Skeletal muscle tissue (tissue), 4 donors: Measurements from ENCODE around the gene RITA1. TPM values are rescaled to one million over a fixed set of nuclear protein-coding genes. Genes with fewer than 3 reads are reported as not detected.

Experiments used
- H3K27ac ChIP-seq: one replicate; pipeline ENCODE4 v1.7.0; 2013; ENCODE audit warnings: mild to moderate bottlenecking, low read depth, low read length, inconsistent platforms
- H3K27me3 ChIP-seq, 3 donors: one replicate each; pipeline ENCODE4 v1.7.0; 2013; ENCODE audit warnings: low read length in 3 of 3; ENCODE audit not compliant: control insufficient read depth in 3 of 3, insufficient read depth in 3 of 3
- H3K36me3 ChIP-seq, 3 donors: one replicate each; pipeline ENCODE4 v1.7.0; 2013; ENCODE audit warnings: low read length in 3 of 3; ENCODE audit not compliant: control insufficient read depth in 3 of 3, insufficient read depth in 3 of 3
- H3K4me1 ChIP-seq, 3 donors: one replicate each; pipeline ENCODE4 v1.7.0; 2013; ENCODE audit warnings: low read length in 3 of 3, mild to moderate bottlenecking in 3 of 3; ENCODE audit not compliant: control insufficient read depth in 3 of 3, insufficient read depth in 3 of 3
- H3K4me3 ChIP-seq, 3 donors: one replicate each; pipeline ENCODE4 v1.7.0; 2013; ENCODE audit warnings: low read length in 3 of 3
- H3K9ac ChIP-seq, 3 donors: one replicate each; pipeline ENCODE4 v1.7.0; 2013; ENCODE audit warnings: low read length in 3 of 3, mild to moderate bottlenecking in 3 of 3, moderate library complexity in 2 of 3, low read depth in 1 of 3
- H3K9me3 ChIP-seq, 3 donors: one replicate each; pipeline ENCODE4 v1.7.0; 2013; ENCODE audit warnings: low read length in 3 of 3; ENCODE audit not compliant: control insufficient read depth in 3 of 3
- total RNA-seq: library from RNA; depleted of rRNA; stranded (reverse); fragments of >200 nt; gene quantifications from one replicate; pipeline ENCODE4 v1.2.3, GENCODE V29; 2014
- donor health status: Osteomylitis.

Gene RITA1
- total RNA-seq, 1 donor from 2014 or later, result 10.4 TPM

DNA sequence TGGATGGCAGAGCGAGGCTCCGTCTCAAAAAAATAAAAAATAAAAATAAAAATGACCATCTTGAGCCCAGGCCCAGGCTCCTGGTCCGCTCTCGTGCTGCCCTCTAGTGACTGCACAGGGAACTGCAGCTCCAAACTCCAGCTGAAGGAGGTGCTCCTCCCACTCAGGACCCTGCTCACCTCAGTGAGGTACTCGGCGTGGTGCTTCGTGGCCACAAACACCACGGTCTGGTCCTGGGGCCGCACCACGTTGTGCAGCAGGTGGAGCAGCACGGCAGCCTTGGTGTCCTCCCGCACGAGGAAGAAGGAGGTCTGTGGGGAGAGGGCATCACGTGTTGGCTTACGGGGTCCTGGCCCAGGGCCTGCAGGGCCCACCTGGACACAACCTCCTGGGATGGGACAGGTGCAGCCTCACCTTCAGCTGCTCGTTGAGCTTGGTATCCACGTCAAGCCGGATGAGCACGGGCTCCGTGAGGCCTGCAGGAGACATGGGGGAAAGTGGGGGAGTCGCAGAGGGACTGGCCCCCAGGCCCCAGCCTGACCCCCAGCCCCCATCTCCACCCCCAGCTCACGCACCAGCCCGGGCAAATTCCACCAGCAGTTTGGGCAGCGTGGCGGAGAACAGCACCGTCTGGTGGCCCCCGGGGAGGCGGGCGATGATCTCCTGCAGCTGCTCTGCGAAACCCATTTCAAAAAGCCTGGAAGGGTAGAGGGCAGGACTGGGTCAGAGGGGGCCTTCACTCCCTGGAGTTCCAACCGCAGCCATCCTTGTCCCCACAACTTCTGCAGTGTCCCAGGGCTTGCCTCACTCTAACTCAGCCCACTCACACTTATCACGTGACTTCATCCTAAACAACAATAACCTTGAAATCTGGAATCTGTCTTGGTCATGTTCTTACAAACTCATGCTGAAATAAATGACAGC, 10.8 kb upstream of the RITA1 start:
- no peaks in the 10 kb centered on the region for H3K4me1 ChIP-seq
- peaks cover 0 to 4% (median 0%) of the 10 kb centered on the region in 3 donors for H3K9me3 ChIP-seq
- H3K27ac ChIP-seq, result no peak overlapping the region
- peaks cover 79 to 83% (median 80%) of the 10 kb centered on the region in 3 donors for H3K36me3 ChIP-seq
- no peak overlapping the region for H3K9ac ChIP-seq
- H3K27me3 ChIP-seq, result no peaks in the 10 kb centered on the region
- H3K4me3 ChIP-seq, result no peak overlapping the region

GRCh38 chr12:113179023-113179422, 6.5 kb upstream of the RITA1 start:
- Histone ChIP-seq H3K9me3 (peaks cover 0 to 4% (median 0%) of the 10 kb centered on the region in 3 donors), H3K27ac (no peak overlapping the region), H3K4me1 (peaks cover 0 to 18% (median 0%) of the 10 kb centered on the region in 3 donors), H3K27me3 (no peaks in the 10 kb centered on the region), H3K36me3 (peaks cover 51 to 57% (median 55%) of the 10 kb centered on the region in 3 donors), H3K4me3 (no peak overlapping the region), H3K9ac (no peak overlapping the region)

DNA sequence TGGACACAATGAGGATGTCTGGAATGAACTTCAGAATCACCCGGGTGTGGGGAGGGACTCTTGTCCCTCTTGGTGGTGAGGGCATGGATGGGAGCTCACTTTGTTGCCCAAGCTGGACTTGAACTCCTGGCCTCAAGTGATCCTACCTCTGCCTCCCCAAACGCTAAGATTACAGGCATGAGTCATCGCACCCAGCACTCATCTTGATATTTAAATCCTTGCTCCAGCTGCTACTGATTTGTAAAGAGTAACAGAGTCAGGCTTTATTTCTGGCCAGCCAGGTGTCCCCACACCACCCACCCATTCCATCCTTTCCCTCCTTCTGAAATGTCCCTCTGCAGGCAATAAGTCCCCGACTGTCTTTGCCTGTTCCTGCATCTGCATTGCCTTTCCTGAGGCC, 5.2 kb upstream of the RITA1 start:
- H3K36me3 ChIP-seq, result peaks cover 45 to 53% (median 48%) of the 10 kb centered on the region in 3 donors
- peaks cover 5 to 23% (median 5%) of the 10 kb centered on the region in 3 donors for H3K4me1 ChIP-seq
- no peak overlapping the region for H3K4me3 ChIP-seq
- no peak overlapping the region for H3K27ac ChIP-seq
- no peaks in the 10 kb centered on the region for H3K27me3 ChIP-seq
- H3K9me3 ChIP-seq, result peaks cover 0 to 4% (median 0%) of the 10 kb centered on the region in 3 donors
- H3K9ac ChIP-seq, result no peak overlapping the region

- H3K9me3 ChIP-seq, result peaks cover 0 to 4% (median 0%) of the 10 kb centered on the region in 3 donors
- peaks cover 14 to 34% (median 17%) of the 10 kb centered on the region in 3 donors for H3K4me1 ChIP-seq
- H3K27ac ChIP-seq, result no peak overlapping the region
- H3K27me3 ChIP-seq, result no peaks in the 10 kb centered on the region
- peaks cover 42 to 45% (median 43%) of the 10 kb centered on the region in 3 donors for H3K36me3 ChIP-seq
- H3K9ac ChIP-seq, result no peak overlapping the region
- H3K4me3 ChIP-seq, result no peak overlapping the region
Observed at GRCh38 chr12:113181975-113182374, 3.5 kb upstream of the RITA1 start.

GRCh38 chr12:113183030-113183589, 2.4 kb upstream of the RITA1 start:
- Histone ChIP-seq H3K4me3 (no peak overlapping the region), H3K4me1 (peaks cover 19 to 38% (median 23%) of the 10 kb centered on the region in 3 donors)

DNA sequence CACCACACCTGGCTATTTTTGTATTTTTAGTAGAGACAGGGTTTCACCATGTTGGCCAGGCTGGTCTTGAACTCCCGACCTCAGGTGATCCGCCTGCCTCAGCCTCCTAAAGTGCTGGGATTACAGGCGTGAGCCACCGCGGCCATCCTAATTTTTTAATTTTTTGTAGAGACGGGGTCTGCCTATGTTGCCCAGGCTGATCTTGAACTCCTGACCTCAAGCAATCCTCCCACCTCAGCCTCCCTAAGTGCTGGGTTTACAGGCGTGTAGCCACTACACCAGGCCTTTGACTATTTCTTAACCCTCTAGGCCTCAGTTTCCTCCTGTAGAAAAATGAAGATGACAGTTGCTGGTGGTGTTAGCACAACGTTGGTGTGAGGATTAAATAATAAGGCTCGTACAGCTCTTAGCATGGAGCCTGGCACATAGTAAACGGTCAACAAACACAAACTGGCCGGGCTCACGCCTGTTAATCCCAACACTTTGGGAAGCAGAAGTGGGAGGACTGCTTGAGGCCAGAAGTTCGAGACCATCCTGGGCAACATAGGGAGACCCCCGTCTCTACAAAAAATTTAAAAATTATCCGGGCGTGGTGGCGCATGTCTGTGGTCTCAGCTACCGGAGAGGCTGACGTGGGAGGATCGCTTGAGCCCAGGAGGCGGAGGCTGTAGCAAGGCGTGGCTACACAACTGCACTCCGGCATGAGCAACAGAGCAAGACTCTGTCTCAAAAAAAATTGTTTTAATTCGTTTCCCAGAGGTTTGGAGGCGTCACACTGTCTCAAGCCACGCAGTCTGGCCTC, 1.2 kb upstream of the RITA1 start:
- Histone ChIP-seq H3K9me3 (no peaks in the 10 kb centered on the region), H3K27ac (peak overlapping the region; percentile 89), H3K27me3 (no peaks in the 10 kb centered on the region), H3K9ac (peak overlapping the region; percentile 88 to 97 (median 96)), H3K4me1 (peaks cover 19 to 38% (median 23%) of the 10 kb centered on the region in 3 donors), H3K4me3 (peak overlapping the region; percentile 86 to 93 (median 92)), H3K36me3 (peaks cover 21 to 27% (median 24%) of the 10 kb centered on the region in 3 donors)

More at GRCh38 chr12:113183030-113183589, 2.4 kb upstream of the RITA1 start:
- Histone ChIP-seq H3K9ac (no peak overlapping the region), H3K9me3 (no peaks in the 10 kb centered on the region), H3K36me3 (peaks cover 32 to 36% (median 33%) of the 10 kb centered on the region in 3 donors), H3K27ac (no peak overlapping the region), H3K27me3 (no peaks in the 10 kb centered on the region)

DNA sequence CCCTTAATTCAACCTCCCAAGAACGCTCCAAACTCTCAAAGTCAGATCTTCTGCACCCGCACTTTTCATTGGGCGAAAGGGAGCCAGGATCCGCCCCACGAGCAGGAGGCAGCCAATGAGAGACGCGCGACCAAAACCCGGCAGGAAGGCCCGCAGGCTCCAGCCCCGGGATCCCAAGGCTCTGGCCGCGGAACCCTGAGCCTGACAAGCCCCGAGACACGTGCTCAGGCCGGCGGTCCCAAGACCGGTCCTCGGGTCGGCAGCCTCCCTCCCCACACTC, 681 bp upstream of the RITA1 start:
- H3K9ac ChIP-seq, result peak overlapping the region; percentile 88 to 97 (median 96)
- H3K4me1 ChIP-seq, result peaks cover 19 to 38% (median 23%) of the 10 kb centered on the region in 3 donors
- peak overlapping the region; percentile 86 to 93 (median 92) for H3K4me3 ChIP-seq
- no peaks in the 10 kb centered on the region for H3K9me3 ChIP-seq
- H3K36me3 ChIP-seq, result peaks cover 15 to 24% (median 22%) of the 10 kb centered on the region in 3 donors
- H3K27ac ChIP-seq, result peak overlapping the region; percentile 89
- H3K27me3 ChIP-seq, result no peaks in the 10 kb centered on the region

GRCh38 chr12:113186033-113186365, 478 bp downstream of the RITA1 start:
- Histone ChIP-seq H3K4me1 (peaks cover 19 to 30% (median 23%) of the 10 kb centered on the region in 3 donors), H3K36me3 (peaks cover 8 to 19% (median 17%) of the 10 kb centered on the region in 3 donors), H3K4me3 (peak overlapping the region; percentile 86 to 93 (median 92)), H3K27me3 (no peaks in the 10 kb centered on the region), H3K9me3 (no peaks in the 10 kb centered on the region), H3K9ac (peak overlapping the region; percentile 88 to 97 (median 96)), H3K27ac (peak overlapping the region; percentile 89)

- H3K27ac ChIP-seq, result no peak overlapping the region
- peaks cover 19 to 30% (median 23%) of the 10 kb centered on the region in 3 donors for H3K4me1 ChIP-seq
- peak overlapping the region; percentile 86 to 93 (median 92) for H3K4me3 ChIP-seq
- no peaks in the 10 kb centered on the region for H3K9me3 ChIP-seq
- H3K27me3 ChIP-seq, result no peaks in the 10 kb centered on the region
- H3K36me3 ChIP-seq, result peaks cover 14 to 25% (median 23%) of the 10 kb centered on the region in 3 donors
- peak overlapping the region in 2 of 3 donors; percentile 65 to 97 for H3K9ac ChIP-seq
Observed at GRCh38 chr12:113186666-113187325, 1.3 kb downstream of the RITA1 start.
